GM18502 (cell line): ENCODE data around the gene KLK4.

Source experiments
- ATAC-seq: cut with Tn5 transposase; IDR thresholded peaks from one replicate; pipeline ENCODE4 v1.9.1; 2021; ENCODE audit warnings: mild to moderate bottlenecking; ENCODE audit not compliant: unreplicated experiment, poor library complexity

The KLK4 gene

GRCh38 chr19:50889638-50890037 is 21.6 kb downstream of the KLK4 start:
- ATAC-seq = no peak

DNA sequence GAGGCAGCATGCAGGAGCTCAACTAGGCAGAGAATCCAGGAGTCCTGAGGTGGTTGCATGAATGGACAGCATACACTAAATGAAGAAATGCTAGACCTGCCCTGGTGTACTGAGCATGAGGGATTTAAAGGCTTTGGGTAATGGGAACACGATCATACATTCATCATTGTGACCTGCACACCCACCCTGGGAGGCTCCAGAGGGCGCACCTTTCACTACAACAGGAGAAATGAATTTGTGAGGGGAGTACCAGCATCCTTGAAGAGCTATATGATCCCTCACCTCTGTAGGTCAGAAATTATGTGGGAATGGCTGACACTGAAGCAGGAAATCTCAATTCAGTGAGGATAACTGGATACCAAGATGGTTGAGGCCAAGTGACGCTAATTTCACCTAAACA is 29.0 kb downstream of the KLK4 start:
- ATAC-seq = no peak

DNA sequence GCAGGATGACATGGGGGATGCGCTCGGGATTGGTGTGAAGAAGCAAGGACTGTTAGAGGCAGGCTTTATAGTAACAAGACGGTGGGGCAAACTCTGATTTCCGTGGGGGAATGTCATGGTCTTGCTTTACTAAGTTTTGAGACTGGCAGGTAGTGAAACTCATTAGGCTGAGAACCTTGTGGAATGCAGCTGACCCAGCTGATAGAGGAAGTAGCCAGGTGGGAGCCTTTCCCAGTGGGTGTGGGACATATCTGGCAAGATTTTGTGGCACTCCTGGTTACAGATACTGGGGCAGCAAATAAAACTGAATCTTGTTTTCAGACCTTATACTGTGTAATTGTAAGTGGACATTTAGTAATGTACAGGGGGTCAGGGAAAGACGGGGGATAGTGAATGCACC is 31.0 kb downstream of the KLK4 start:
- no peak for ATAC-seq

- ATAC-seq = no peak
These were observed 32.3 kb downstream of the KLK4 start for GRCh38 chr19:50878851-50879250.

DNA sequence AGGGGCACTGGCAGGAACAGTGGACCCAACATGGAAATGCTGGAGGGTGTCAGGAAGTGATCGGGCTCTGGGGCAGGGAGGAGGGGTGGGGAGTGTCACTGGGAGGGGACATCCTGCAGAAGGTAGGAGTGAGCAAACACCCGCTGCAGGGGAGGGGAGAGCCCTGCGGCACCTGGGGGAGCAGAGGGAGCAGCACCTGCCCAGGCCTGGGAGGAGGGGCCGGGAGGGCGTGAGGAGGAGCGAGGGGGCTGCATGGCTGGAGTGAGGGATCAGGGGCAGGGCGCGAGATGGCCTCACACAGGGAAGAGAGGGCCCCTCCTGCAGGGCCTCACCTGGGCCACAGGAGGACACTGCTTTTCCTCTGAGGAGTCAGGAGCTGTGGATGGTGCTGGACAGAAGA is 33.9 kb downstream of the KLK4 start:
- ATAC-seq = no peak

GRCh38 chr19:50876456-50876855 is 34.7 kb downstream of the KLK4 start:
- ATAC-seq = no peak

DNA sequence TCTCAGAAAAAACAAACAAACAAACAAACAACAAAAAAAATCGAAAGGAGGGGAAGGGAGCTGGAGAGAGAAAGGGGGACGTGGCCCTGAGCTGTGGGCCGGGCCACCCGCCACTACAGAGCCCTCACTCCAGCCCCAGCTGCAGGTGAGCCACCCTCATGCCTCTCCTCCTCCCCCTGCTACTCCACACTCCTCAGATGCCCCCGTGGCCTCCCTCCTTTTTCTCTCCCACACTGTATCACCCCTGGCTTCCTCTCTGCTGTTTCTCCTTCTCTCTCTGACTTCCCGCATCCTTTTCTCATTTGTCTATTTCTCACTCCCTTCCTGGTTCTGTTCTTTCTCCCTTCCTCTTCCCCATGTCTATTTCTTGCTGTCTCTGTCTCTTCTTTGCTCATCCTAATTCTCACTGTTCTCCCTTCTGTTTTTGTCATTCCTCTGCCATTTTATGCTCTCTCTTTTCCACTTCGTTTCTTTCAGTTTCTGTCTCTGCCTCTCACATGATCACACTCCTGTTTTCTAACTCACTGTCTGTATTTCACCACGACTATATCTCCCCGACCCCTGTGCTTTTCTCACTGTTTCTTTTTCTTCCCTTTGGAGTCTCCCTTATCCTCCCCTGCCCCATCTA is 35.3 kb downstream of the KLK4 start:
- ATAC-seq = no peak

- ATAC-seq = no peak
These were observed 37.0 kb downstream of the KLK4 start for GRCh38 chr19:50874211-50874610.

DNA sequence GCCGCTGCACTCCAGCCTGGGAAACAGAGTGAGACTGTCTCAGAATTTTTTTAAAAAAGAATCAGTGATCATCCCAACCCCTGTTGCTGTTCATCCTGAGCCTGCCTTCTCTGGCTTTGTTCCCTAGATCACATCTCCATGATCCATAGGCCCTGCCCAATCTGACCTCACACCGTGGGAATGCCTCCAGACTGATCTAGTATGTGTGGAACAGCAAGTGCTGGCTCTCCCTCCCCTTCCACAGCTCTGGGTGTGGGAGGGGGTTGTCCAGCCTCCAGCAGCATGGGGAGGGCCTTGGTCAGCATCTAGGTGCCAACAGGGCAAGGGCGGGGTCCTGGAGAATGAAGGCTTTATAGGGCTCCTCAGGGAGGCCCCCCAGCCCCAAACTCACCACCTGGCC is 38.1 kb downstream of the KLK4 start, which contains the start of gene KLK2:
KLK2 (plus strand) TSS at position 384 of the 400 bp plus-strand sequence. CDS start 35 bp downstream, outside the sequence.
- ATAC-seq = no peak

DNA sequence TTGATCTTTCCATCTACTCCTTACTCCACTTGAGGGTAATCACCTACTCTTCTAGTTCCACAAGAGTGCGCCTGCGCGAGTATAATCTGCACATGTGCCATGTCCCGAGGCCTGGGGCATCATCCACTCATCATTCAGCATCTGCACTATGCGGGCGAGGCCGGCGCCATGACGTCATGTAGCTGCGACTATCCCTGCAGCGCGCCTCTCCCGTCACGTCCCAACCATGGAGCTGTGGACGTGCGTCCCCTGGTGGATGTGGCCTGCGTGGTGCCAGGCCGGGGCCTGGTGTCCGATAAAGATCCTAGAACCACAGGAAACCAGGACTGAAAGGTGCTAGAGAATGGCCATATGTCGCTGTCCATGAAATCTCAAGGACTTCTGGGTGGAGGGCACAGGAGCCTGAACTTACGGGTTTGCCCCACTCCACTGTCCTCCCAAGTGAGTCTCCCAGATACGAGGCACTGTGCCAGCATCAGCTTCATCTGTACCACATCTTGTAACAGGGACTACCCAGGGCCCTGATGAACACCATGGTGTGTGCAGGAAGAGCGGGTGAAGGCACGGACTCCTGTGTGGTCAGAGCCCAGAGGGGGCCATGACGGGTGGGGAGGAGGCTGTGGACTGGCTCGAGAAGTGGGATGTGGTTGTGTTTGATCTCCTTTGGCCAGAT is 40.6 kb downstream of the KLK4 start:
- ATAC-seq = no peak

DNA sequence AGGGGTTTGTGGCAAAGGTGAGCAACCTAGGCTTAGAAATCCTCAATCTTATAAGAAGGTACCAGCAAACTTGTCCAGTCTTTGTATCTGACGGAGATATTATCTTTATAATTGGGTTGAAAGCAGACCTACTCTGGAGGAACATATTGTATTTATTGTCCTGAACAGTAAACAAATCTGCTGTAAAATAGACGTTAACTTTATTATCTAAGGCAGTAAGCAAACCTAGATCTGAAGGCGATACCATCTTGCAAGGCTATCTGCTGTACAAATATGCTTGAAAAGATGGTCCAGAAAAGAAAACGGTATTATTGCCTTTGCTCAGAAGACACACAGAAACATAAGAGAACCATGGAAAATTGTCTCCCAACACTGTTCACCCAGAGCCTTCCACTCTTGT is 41.7 kb downstream of the KLK4 start:
- no peak for ATAC-seq

DNA sequence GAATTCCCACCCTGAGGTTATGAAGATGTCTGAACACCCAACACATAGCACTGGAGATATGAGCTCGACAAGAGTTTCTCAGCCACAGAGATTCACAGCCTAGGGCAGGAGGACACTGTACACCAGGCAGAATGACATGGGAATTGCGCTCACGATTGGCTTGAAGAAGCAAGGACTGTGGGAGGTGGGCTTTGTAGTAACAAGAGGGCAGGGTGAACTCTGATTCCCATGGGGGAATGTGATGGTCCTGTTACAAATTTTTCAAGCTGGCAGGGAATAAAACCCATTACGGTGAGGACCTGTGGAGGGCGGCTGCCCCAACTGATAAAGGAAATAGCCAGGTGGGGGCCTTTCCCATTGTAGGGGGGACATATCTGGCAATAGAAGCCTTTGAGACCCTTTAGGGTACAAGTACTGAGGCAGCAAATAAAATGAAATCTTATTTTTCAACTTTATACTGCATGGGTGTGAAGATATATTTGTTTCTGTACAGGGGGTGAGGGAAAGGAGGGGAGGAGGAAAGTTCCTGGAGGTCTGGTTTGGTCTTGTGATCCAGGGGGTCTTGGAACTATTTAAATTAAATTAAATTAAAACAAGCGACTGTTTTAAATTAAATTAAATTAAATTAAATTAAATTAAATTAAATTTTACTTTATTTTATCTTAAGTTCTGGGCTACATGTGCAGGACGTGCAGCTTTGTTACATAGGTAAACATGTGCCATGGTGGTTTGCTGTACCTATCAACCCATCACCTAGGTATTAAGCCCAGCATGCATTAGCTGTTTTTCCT is 49.5 kb downstream of the KLK4 start:
- no peak for ATAC-seq

DNA sequence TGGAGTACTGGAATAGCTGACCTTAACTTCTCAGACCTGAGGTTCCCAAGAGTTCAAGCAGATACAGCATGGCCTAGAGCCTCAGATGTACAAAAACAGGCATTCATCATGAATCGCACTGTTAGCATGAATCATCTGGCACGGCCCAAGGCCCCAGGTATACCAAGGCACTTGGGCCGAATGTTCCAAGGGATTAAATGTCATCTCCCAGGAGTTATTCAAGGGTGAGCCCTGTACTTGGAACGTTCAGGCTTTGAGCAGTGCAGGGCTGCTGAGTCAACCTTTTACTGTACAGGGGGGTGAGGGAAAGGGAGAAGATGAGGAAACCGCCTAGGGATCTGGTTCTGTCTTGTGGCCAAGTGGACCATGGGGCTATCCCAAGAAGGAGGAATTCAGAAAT is 50.2 kb downstream of the KLK4 start:
- no peak for ATAC-seq

- ATAC-seq = no peak
These were observed 51.3 kb downstream of the KLK4 start for GRCh38 chr19:50859849-50860248.

DNA sequence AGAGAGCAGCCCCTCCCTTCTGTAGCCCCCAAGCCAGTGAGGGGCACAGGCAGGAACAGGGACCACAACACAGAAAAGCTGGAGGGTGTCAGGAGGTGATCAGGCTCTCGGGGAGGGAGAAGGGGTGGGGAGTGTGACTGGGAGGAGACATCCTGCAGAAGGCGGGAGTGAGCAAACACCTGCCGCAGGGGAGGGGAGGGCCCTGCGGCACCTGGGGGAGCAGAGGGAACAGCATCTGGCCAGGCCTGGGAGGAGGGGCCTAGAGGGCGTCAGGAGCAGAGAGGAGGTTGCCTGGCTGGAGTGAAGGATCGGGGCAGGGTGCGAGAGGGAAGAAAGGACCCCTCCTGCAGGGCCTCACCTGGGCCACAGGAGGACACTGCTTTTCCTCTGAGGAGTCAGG is 52.3 kb downstream of the KLK4 start:
- no peak for ATAC-seq

GRCh38 chr19:50857366-50857765 is 53.8 kb downstream of the KLK4 start:
- ATAC-seq = no peak
